Choroid plexus epithelial cell (primary cell): ENCODE measurements around the gene NSD1.

Source experiments
- DNase-seq: peaks from one replicate; pipeline ENCODE4 v3.0.0-alpha.2; 2010; ENCODE audit warnings: low read depth
- H3K4me3 ChIP-seq: 2 replicates; pipeline ENCODE4 v1.5.1; 2011; ENCODE audit warnings: low read depth, mild to moderate bottlenecking, control low read depth, low read length, moderate library complexity
- TF ChIP-seq, protein P1 (sequence below): conservative IDR thresholded peaks from 2 replicates; pipeline ENCODE4 v1.5.1; 2011; ENCODE audit warnings: low read depth, mild to moderate bottlenecking, control low read depth, inconsistent platforms, low read length, moderate library complexity

The NSD1 gene

GRCh38 chr5:177330991-177331842 lies 197.6 kb downstream of the NSD1 start:
- DNase-seq = no peak
- TF ChIP-seq, protein P1, sequence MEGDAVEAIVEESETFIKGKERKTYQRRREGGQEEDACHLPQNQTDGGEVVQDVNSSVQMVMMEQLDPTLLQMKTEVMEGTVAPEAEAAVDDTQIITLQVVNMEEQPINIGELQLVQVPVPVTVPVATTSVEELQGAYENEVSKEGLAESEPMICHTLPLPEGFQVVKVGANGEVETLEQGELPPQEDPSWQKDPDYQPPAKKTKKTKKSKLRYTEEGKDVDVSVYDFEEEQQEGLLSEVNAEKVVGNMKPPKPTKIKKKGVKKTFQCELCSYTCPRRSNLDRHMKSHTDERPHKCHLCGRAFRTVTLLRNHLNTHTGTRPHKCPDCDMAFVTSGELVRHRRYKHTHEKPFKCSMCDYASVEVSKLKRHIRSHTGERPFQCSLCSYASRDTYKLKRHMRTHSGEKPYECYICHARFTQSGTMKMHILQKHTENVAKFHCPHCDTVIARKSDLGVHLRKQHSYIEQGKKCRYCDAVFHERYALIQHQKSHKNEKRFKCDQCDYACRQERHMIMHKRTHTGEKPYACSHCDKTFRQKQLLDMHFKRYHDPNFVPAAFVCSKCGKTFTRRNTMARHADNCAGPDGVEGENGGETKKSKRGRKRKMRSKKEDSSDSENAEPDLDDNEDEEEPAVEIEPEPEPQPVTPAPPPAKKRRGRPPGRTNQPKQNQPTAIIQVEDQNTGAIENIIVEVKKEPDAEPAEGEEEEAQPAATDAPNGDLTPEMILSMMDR = no peak
- H3K4me3 ChIP-seq = no peak overlapping the region

DNA sequence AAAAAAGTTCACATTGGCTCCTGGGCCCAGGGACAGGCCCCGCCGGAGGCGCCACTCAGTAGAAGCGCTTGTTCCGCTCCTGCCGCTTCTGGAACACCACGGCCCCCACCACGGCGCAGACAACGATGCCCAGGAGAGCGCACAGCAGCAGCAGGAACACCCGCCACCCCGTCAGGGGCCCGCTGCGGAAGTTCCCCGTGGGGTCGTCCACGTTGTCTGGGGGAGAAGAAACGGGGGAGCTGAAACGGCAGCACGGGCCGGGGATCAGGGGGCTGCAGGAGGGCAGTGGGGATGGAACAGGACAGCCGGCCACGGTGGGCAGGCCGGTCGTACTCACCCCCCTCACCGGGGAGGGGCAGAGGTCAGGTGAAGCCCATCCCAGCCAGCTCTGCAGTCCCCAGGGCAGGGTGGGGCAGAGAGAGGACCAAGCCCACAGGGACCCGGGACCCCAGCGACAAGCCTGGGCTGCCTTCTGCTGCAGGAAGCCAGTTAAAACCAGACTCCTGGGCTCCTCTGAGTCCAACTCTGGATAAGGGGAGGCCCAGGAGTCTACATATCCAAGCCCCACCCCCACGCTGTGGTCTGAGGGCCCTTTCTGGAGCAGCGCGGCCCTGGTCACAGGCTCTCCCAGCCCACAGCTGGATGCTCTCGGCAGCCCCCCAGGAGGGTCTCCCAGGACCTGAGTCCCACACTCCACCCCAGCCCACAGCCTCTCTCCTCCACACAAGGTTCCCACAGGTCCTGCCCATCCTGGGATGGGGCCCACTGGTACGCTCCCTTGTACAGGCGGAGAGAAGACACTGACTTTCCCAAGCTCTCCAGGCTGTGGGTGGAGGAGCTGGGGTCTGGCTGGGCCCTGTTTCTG lies 198.7 kb downstream of the NSD1 start:
- TF ChIP-seq, protein P1 = no peak

DNA sequence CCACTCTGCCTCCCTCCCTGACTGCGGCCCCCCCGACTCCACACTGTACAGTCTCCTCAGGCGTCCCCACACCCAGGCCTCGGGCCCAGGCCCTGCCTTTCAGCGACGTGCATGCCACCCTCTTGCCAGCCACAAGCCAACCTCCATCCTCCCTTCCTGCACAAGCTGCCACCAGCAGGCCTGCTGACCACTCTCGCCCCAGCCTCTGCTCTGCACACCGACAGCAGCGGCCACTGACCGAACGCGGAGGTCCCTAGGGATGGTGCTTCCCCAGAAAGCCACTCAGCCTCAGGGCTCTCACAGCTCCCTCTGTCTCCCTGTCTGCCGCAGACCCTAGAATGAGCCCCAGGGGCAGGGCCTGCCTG lies 199.3 kb downstream of the NSD1 start:
- no peak overlapping the region for H3K4me3 ChIP-seq
- TF ChIP-seq, protein P1 = no peak
- DNase-seq = no peak

More for the DNA sequence above, 198.7 kb downstream of the NSD1 start:
- no peak overlapping the region for H3K4me3 ChIP-seq
- no peak for DNase-seq

- H3K4me3 ChIP-seq = no peak overlapping the region
- DNase-seq = no peak
- TF ChIP-seq, protein P1 = no peak
These were observed 200.0 kb downstream of the NSD1 start for GRCh38 chr5:177333420-177334154.

DNA sequence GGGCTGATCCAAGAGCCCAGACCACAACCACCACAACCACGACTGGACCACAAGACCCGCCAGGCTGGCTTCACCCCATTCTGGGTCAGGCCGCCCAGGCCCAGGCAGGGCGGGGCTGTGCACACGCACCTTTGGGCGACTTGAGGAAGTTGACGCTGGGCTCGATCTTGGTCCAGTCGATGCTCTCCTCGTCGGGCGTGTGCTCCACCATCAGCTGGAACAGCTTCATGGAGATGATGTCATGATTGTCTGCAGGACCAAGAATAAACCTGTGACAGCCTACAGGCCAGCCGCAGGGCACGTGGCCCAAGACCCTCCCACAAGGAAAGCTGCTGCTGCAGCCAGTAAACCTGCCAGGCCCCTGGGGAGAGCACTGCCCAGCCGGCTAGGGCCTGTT lies 200.6 kb downstream of the NSD1 start:
- no peak for DNase-seq
- H3K4me3 ChIP-seq = no peak overlapping the region
- TF ChIP-seq, protein P1 = no peak

DNA sequence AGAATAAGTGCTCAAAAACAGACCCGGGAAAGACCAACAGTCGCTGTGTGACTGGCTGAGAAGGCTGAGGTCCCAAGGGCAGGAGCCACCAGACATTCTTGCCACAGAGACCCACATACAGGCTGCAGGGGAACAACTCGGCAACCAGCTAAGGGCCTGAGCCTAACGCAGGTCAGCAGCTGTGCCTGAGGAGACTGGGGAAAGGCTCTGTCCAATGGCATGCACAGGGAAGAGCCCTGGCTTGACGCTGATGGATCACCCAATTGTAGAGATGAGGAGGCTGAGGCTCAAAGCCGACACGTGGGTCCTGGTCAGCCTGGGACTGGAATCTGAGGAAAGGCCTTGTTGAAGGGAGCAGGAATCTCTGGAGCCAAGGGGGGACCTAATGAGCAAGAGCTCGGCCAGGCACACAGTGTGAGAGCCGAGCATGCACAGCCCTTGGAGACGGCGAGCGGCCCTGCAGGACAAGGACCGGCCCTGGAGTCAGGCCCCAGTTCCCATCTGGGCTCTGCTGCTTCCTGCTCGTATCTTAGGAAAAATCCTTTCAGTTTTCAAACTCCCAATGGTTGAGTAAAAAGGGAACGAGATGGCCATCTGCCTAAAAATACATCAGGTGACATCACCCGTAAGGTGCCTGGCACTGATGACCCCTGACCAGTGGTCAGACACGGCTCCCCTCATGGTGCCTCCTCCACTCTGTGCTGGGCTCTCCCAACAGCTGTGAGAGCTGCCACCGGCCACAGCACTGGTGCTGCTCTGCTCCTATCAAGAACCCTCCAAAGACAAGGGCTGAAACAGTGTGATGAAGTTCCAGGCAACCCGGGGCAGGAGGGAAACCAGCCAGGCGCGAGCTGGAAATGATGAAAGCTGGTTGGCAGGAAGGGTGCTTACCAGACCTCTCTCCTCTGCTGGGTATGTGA lies 201.5 kb downstream of the NSD1 start:
- TF ChIP-seq, protein P1 = no peak
- no peak overlapping the region for H3K4me3 ChIP-seq
- no peak for DNase-seq
